SK-N-MC (cell line): ENCODE data around the gene TRMU.

Experiments
- EZH2 ChIP-seq: fragments of 200-600 bp; sonication (generic); IDR thresholded peaks from one replicate; pipeline ENCODE4 v1.6.1; 2017; ENCODE audit warnings: antibody characterized with exemption
- POLR2AphosphoS5 ChIP-seq: IDR thresholded peaks from 2 replicates; pipeline ENCODE4 v1.6.1; 2012; ENCODE audit warnings: mild to moderate bottlenecking, low read depth, low read length, borderline replicate concordance

DNA sequence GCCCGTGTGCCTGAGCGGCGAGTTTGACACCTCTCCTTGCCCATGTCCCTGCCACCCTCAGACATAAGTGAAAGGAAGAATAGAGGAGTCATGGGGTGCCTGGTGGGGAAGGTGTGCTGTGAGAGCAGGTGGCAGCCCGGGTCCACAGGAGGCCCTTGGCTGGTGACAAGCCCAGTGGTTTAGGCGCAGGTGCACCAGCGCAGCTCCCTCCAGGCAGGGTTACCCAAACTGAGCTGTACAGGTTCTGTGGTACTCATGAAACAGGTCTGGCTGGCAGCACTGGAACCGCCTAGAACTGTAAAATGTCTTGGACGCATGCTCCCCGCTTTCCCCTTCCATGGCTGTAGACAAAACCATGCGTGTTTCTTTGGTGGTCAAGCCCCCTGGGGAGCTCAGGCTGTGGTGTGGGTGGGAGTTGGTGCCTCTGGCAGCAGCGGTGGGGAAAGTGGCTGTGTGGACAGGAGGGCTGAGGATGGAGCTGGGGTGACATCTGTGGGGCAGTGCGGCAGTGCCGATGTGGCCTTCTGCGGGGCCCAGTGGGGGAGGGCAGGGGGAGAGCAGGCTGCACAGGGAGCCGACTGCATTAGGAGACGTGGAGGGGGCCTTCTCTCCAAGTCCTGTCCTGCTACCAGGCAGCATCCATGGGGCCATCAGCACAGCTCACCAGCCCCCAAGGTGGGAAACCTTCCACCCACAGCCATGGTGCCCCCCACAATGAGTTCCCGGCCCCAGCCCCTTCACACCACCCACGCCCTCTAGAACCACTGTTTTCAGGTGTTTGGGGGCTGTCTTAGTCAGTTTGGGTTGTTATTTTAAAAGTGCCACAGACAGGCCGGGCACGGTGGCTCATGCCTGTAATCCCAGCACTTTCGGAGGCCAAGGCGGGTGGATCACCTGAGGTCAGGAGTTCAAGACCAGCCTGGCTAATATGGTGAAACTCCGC lies 44.4 kb upstream of the TRMU start:
- no peak for TF ChIP-seq POLR2AphosphoS5
- no peak for TF ChIP-seq EZH2
